Tibial artery (tissue), 4 donors: Measurements from ENCODE around the gene GABRR2.

Experiments
- DNase-seq, 2 donors: peaks; one replicate each; pipeline ENCODE4 v3.0.0-alpha.2; 2019
- H3K27ac ChIP-seq, 2 donors: fragments of 200-600 bp; sonication (generic) in 1 of 2; 1 replicate in 1 of 2; 2 replicates in 1 of 2; pipeline ENCODE4 v1.5.1; 2018 to 2019; ENCODE audit warnings: mild to moderate bottlenecking in 1 of 2
- H3K27me3 ChIP-seq, 2 donors: fragments of 200-600 bp; sonication (generic) in 1 of 2; one replicate each; pipeline versions ENCODE4 v1.5.1 to v1.6.0; 2016 to 2019
- H3K36me3 ChIP-seq, 3 donors: fragments of 200-600 bp; sonication (generic) in 2 of 3; one replicate each; pipeline ENCODE4 v1.5.1; 2016 to 2019; ENCODE audit warnings: mild to moderate bottlenecking in 2 of 3
- H3K4me1 ChIP-seq, 4 donors: fragments of 200-600 bp; sonication (generic) in 2 of 4; 1 replicate in 3 of 4; 2 replicates in 1 of 4; pipeline ENCODE4 v1.5.1; 2016 to 2019
- H3K4me3 ChIP-seq, 2 donors: fragments of 200-600 bp; sonication (generic) in 1 of 2; 1 replicate in 1 of 2; 2 replicates in 1 of 2; pipeline ENCODE4 v1.5.1; 2018 to 2019; ENCODE audit warnings: mild to moderate bottlenecking in 2 of 2
- H3K9me3 ChIP-seq, 3 donors: fragments of 200-600 bp; sonication (generic) in 1 of 3; one replicate each; pipeline ENCODE4 v1.5.1; 2016 to 2019
- intact Hi-C: fragments of 100-400 bp; cut with DNase I; formaldehyde crosslinking; loops from one replicate; pipeline ENCODE4 v1.15.0; 2023; ENCODE audit warnings: low total_unique reads
- TF ChIP-seq, protein P1 (sequence below), 2 experiments: fragments of 200-600 bp in 1 of 2; fragments of 450-650 bp in 1 of 2; IDR thresholded peaks; one replicate each; pipeline ENCODE4 v1.5.1; 2017 to 2019; ENCODE audit warnings: antibody characterized with exemption in 2 of 2, mild to moderate bottlenecking in 1 of 2, moderate library complexity in 1 of 2

The GABRR2 gene

DNA sequence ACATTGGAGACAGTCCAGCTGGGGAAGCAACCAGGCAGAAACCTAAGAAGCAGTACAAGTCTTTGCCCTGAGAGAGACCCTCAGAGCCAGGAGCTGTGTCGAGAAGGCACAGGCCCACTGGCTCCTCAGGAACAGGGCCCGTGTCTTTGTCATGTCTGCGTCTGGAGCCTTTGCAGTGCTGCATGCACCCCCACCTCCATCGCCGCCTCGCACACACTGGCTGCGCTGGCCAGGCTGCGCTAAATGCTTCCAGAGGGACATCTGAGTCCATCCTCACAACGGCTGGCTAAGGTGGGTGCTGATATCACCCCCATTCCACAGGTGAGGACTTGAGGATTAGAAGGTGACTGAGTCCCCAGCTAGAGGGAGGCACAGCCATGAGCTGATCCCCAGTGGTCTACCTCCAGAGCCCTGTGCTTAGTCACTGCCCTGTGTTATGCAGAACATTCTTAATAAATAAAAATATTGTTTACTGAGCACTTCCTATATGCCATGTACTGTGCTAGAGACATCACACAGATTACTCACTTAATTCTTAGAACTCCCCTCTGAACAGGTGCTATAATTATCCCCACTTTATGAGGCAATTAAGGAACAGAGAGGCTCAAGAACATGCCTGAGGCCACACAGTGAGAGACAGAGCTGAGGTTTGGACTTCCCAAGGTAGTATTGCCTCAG, 27.6 kb downstream of the GABRR2 start:
- Histone ChIP-seq H3K4me1 (no peaks in the 10 kb centered on the region), H3K9me3 (no peaks in the 10 kb centered on the region), H3K4me3 (no peak overlapping the region), H3K27me3 (no peaks in the 10 kb centered on the region), H3K27ac (no peak overlapping the region), H3K36me3 (no peaks in the 10 kb centered on the region)
- TF ChIP-seq, protein P1, sequence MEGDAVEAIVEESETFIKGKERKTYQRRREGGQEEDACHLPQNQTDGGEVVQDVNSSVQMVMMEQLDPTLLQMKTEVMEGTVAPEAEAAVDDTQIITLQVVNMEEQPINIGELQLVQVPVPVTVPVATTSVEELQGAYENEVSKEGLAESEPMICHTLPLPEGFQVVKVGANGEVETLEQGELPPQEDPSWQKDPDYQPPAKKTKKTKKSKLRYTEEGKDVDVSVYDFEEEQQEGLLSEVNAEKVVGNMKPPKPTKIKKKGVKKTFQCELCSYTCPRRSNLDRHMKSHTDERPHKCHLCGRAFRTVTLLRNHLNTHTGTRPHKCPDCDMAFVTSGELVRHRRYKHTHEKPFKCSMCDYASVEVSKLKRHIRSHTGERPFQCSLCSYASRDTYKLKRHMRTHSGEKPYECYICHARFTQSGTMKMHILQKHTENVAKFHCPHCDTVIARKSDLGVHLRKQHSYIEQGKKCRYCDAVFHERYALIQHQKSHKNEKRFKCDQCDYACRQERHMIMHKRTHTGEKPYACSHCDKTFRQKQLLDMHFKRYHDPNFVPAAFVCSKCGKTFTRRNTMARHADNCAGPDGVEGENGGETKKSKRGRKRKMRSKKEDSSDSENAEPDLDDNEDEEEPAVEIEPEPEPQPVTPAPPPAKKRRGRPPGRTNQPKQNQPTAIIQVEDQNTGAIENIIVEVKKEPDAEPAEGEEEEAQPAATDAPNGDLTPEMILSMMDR (IDR thresholded peaks at IDR 0.05) = no peak
- DNase-seq = no peak
- intact Hi-C loops = no loop called here

DNA sequence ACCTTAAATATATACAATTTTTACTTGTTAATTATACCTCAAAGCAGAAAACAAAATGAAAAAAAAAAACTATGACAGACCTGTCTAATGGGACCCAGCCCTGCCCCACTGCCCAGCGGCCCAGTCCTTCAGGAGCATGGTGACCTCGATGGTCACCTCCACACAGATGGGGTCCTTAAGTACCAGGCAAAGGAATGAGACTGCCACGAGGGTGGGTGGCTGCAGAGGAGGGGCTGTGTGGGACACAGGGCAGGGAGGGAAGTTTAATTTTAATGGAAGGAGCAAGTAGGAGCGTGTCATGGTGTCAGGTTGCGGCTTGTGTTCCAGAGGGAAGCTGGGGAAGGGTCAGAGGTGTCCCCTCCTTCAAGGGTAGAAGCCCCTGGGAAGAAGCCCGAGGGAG, 28.6 kb downstream of the GABRR2 start:
- no peaks in the 10 kb centered on the region for H3K4me1 ChIP-seq
- no peaks in the 10 kb centered on the region for H3K36me3 ChIP-seq
- no peaks in the 10 kb centered on the region for H3K27me3 ChIP-seq
- intact Hi-C loops = no loop called here
- no peak for DNase-seq
- TF ChIP-seq, protein P1 (IDR thresholded peaks at IDR 0.05) = no peak
- no peaks in the 10 kb centered on the region for H3K9me3 ChIP-seq
- H3K27ac ChIP-seq = no peak overlapping the region
- no peak overlapping the region for H3K4me3 ChIP-seq

DNA sequence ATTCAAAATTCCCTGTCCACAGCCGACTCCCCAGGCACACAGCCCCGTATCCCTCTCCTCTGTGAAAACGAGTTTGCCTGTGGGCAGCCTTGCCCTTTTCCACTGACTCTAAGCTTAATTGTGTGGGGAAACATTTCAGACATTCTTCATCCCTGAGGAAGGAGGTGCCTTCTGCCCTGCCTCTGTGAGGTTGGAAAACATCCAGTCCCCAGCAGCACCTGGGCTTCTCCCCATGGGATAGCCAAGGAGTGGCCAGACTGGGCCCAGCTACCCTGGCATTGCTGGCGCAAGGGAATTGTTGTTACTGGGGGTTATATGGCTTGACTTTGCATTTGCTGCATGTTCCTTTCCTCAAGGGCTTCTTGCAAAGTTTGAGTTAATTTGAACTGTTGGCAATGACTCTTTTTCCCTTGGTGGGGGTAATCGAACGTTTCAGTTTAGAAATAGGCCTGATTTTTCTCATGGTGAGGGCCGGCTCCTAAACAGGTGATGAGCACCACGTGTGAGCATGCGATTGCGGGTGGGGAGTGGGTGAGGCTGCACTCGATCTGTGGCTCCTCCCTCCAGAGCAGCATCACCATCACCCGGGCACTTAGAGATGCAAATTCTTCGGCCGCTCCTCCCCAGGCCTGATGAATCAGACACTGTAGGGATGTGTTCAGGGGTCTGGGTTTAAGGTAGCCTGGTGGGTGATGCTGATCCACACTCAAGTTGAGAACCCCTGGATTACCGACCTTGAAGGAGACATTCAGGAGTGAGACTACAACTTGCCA, 29.9 kb downstream of the GABRR2 start:
- no peak for DNase-seq
- intact Hi-C loops = no loop called here

DNA sequence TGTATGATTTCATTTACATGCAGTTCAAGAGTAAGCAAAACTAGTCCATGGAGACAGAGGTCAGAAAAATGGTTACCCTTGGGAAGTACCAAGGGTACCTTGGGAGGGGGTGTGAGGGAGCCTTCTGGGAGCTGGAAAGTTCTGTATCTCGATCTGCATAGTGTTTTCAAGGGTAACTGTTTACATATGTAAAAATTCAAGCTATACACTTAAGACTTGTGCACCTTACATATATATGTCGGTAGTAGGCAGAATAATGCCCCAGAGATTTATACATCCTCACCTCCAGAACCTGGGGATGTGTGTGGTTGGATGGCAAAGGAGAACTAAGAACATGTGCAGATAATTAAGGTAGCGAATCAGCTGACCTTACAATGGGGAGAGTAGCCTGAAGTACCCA, 31.0 kb downstream of the GABRR2 start:
- H3K4me3 ChIP-seq = no peak overlapping the region
- DNase-seq = no peak
- no peaks in the 10 kb centered on the region for H3K36me3 ChIP-seq
- H3K4me1 ChIP-seq = no peaks in the 10 kb centered on the region
- H3K27ac ChIP-seq = no peak overlapping the region
- no peaks in the 10 kb centered on the region for H3K9me3 ChIP-seq
- H3K27me3 ChIP-seq = no peaks in the 10 kb centered on the region
- intact Hi-C loops = no loop called here
- TF ChIP-seq, protein P1 (IDR thresholded peaks at IDR 0.05) = no peak

More for the DNA sequence above, 29.9 kb downstream of the GABRR2 start:
- no peak overlapping the region for H3K27ac ChIP-seq
- no peak overlapping the region for H3K4me3 ChIP-seq
- H3K9me3 ChIP-seq = no peaks in the 10 kb centered on the region
- no peaks in the 10 kb centered on the region for H3K4me1 ChIP-seq
- no peaks in the 10 kb centered on the region for H3K36me3 ChIP-seq
- H3K27me3 ChIP-seq = no peaks in the 10 kb centered on the region
- TF ChIP-seq, protein P1 (IDR thresholded peaks at IDR 0.05) = no peak

DNA sequence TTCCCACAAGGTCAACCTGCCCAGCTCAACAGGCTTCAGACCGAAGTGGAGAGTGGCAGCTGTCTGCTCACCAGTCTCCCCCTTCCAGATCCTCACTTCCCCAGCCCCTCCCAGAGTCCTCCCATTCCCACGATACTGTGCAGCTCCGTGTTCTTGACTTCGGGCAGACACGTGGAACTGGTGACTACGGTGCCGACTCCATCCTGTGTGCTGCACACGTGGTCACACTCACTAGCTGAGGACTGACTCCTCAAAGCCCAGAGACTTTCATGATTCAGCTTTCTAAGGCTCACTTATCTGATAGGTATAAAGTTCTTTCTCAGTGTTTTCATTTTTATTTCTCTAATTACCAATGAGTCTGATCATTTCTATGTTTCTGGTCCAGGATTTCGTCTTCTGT, 32.4 kb downstream of the GABRR2 start:
- Histone ChIP-seq H3K27me3 (no peaks in the 10 kb centered on the region), H3K36me3 (no peaks in the 10 kb centered on the region), H3K9me3 (no peaks in the 10 kb centered on the region), H3K4me3 (no peak overlapping the region), H3K4me1 (no peaks in the 10 kb centered on the region), H3K27ac (no peak overlapping the region)
- intact Hi-C loops = no loop called here
- TF ChIP-seq, protein P1 (IDR thresholded peaks at IDR 0.05) = no peak
- no peak for DNase-seq
